WTC11 (cell line): ENCODE results near the gene RIMS4. TPM values are rescaled to one million over a fixed set of nuclear protein-coding genes. Genes with fewer than 3 reads are reported as not detected.

Source experiments
- ATAC-seq: fragments of 200-7000 bp; cut with Tn5 transposase; 2 replicates; pipeline ENCODE4 v1.10.0; 2021; ENCODE audit warnings: mild to moderate bottlenecking, moderate library complexity
- CTCF ChIA-PET: fragments of 300-600 bp; sonication (Branson Sonifier 250); formaldehyde crosslinking; loops from one replicate; lab custom pipeline; 2021; ENCODE audit warnings: antibody characterized with exemption; lab: Charles Lee
- POLR2A ChIA-PET: fragments of 350-600 bp; sonication (Branson Sonifier 250); formaldehyde crosslinking; loops from one replicate; lab custom pipeline; 2021; ENCODE audit warnings: antibody characterized with exemption; lab: Charles Lee
- DNase-seq: peaks from one replicate; pipeline ENCODE4 v3.0.0; 2021; ENCODE audit warnings: low spot score
- H3K27ac Mint-ChIP-seq: 2 replicates; pipeline ENCODE4 v1.8.0; 2021; ENCODE audit warnings: mixed read lengths
- H3K27me3 Mint-ChIP-seq: 2 replicates; pipeline ENCODE4 v1.8.0; 2021; ENCODE audit warnings: low read depth, mild to moderate bottlenecking, moderate library complexity, mixed read lengths
- H3K36me3 Mint-ChIP-seq: 2 replicates; pipeline ENCODE4 v1.8.0; 2021; ENCODE audit warnings: mixed read lengths
- H3K4me1 Mint-ChIP-seq: 2 replicates; pipeline ENCODE4 v1.8.0; 2022; ENCODE audit warnings: mixed read lengths
- H3K4me3 Mint-ChIP-seq: 2 replicates; pipeline ENCODE4 v1.8.0; 2021; ENCODE audit warnings: mild to moderate bottlenecking, moderate library complexity, mixed read lengths
- H3K9me3 Mint-ChIP-seq: 2 replicates; pipeline ENCODE4 v1.8.0; 2021; ENCODE audit warnings: mixed read lengths
- AR ChIP-seq: fragments of 250-450 bp; sonication (Bioruptor Pico); IDR thresholded peaks from 2 replicates; pipeline ENCODE4 v1.9.0; 2021; ENCODE audit warnings: mild to moderate bottlenecking
- ATF2 ChIP-seq: sonication (generic); formaldehyde crosslinking; IDR thresholded peaks from 2 replicates; pipeline ENCODE4 v1.8.1; 2022; ENCODE audit warnings: low read depth, missing genetic modification reagents, borderline replicate concordance
- ATF3 ChIP-seq: sonication (generic); formaldehyde crosslinking; conservative IDR thresholded peaks from 2 replicates; pipeline ENCODE4 v1.8.1; 2022; ENCODE audit warnings: mild to moderate bottlenecking, missing genetic modification reagents
- CBFB ChIP-seq: sonication (generic); formaldehyde crosslinking; IDR thresholded peaks from 2 replicates; pipeline ENCODE4 v1.8.1; 2022; ENCODE audit warnings: mild to moderate bottlenecking, low read depth, missing genetic modification reagents
- CREB1 ChIP-seq: sonication (generic); formaldehyde crosslinking; IDR thresholded peaks from 2 replicates; pipeline ENCODE4 v1.8.0; 2023; ENCODE audit warnings: mild to moderate bottlenecking, missing genetic modification reagents
- E2F4 ChIP-seq: sonication (generic); formaldehyde crosslinking; IDR thresholded peaks from 2 replicates; pipeline ENCODE4 v1.8.1; 2022; ENCODE audit warnings: low read depth, mild to moderate bottlenecking, moderate library complexity, missing genetic modification reagents, borderline replicate concordance
- ERG ChIP-seq: fragments of 250-450 bp; sonication (Bioruptor Pico); IDR thresholded peaks from 2 replicates; pipeline ENCODE4 v1.8.0; 2021; ENCODE audit warnings: mild to moderate bottlenecking
- FOXJ3 ChIP-seq: sonication (generic); formaldehyde crosslinking; IDR thresholded peaks from 2 replicates; pipeline ENCODE4 v1.9.0; 2021; ENCODE audit warnings: missing genetic modification reagents, mild to moderate bottlenecking, borderline replicate concordance
- GABPB1 ChIP-seq: sonication (generic); formaldehyde crosslinking; IDR thresholded peaks from 2 replicates; pipeline ENCODE4 v1.8.1; 2023; ENCODE audit warnings: mild to moderate bottlenecking, missing genetic modification reagents
- GTF2I ChIP-seq: fragments of 250-450 bp; sonication (Bioruptor Pico); conservative IDR thresholded peaks from 2 replicates; pipeline ENCODE4 v1.4.0; 2021; ENCODE audit warnings: mild to moderate bottlenecking
- IRF1 ChIP-seq: sonication (generic); formaldehyde crosslinking; IDR thresholded peaks from 2 replicates; pipeline ENCODE4 v1.8.0; 2023; ENCODE audit warnings: missing genetic modification reagents
- JAZF1 ChIP-seq: fragments of 250-450 bp; sonication (Bioruptor Pico); IDR thresholded peaks from 2 replicates; pipeline ENCODE4 v1.9.0; 2021; ENCODE audit warnings: moderate library complexity, mild to moderate bottlenecking, inconsistent platforms
- NFE2L1 ChIP-seq: sonication (generic); formaldehyde crosslinking; IDR thresholded peaks from 2 replicates; pipeline ENCODE4 v1.8.1; 2023; ENCODE audit warnings: missing genetic modification reagents
- NR1H2 ChIP-seq: sonication (generic); formaldehyde crosslinking; IDR thresholded peaks from 2 replicates; pipeline ENCODE4 v1.9.0; 2021; ENCODE audit warnings: mild to moderate bottlenecking, moderate library complexity, missing genetic modification reagents
- NR3C1 ChIP-seq: sonication (generic); formaldehyde crosslinking; conservative IDR thresholded peaks from 2 replicates; pipeline ENCODE4 v1.8.1; 2023; ENCODE audit warnings: low read depth, mild to moderate bottlenecking, missing genetic modification reagents
- SMAD4 ChIP-seq: sonication (generic); formaldehyde crosslinking; IDR thresholded peaks from 2 replicates; pipeline ENCODE4 v1.8.0; 2022; ENCODE audit warnings: mild to moderate bottlenecking, missing genetic modification reagents
- SOX15 ChIP-seq: fragments of 250-450 bp; sonication (Bioruptor Pico); IDR thresholded peaks from 2 replicates; pipeline ENCODE4 v1.9.0; 2021; ENCODE audit warnings: mild to moderate bottlenecking
- SP1 ChIP-seq: sonication (generic); formaldehyde crosslinking; conservative IDR thresholded peaks from 2 replicates; pipeline ENCODE4 v1.8.1; 2022; ENCODE audit warnings: missing genetic modification reagents
- STAT6 ChIP-seq: sonication (generic); formaldehyde crosslinking; conservative IDR thresholded peaks from 2 replicates; pipeline ENCODE4 v1.8.1; 2023; ENCODE audit warnings: mild to moderate bottlenecking, low read depth, missing genetic modification reagents, moderate library complexity
- USF2 ChIP-seq: sonication (generic); formaldehyde crosslinking; IDR thresholded peaks from 2 replicates; pipeline ENCODE4 v1.8.1; 2023; ENCODE audit warnings: mild to moderate bottlenecking, missing genetic modification reagents, moderate library complexity
- ZNF121 ChIP-seq: sonication (generic); formaldehyde crosslinking; IDR thresholded peaks from 2 replicates; pipeline ENCODE4 v1.8.0; 2023; ENCODE audit warnings: missing genetic modification reagents
- ZNF138 ChIP-seq: sonication (generic); formaldehyde crosslinking; conservative IDR thresholded peaks from 2 replicates; pipeline ENCODE4 v1.8.1; 2022; ENCODE audit warnings: mild to moderate bottlenecking, moderate library complexity, missing genetic modification reagents
- total RNA-seq: library from RNA; stranded (reverse); gene quantifications from 3 replicates; pipeline ENCODE4 v1.2.3, GENCODE V29; 2021

RIMS4 gene
- total RNA-seq, 1 experiment from 2014 or later, result 24.8 TPM

- TF ChIP-seq STAT6 (CRISPR knock-in tag) (no peak), NR3C1 (CRISPR knock-in tag) (no peak), NFE2L1 (no peak), ZNF121 (CRISPR knock-in tag) (no peak), GTF2I (no peak), IRF1 (CRISPR knock-in tag) (no peak), JAZF1 (CRISPR knock-in tag) (no peak)
- Mint-ChIP-seq H3K27ac (no peak overlapping the region), H3K9me3 (no peaks in the 10 kb centered on the region), H3K4me3 (no peak overlapping the region), H3K27me3 (peaks cover 50% of the 10 kb centered on the region), H3K36me3 (no peaks in the 10 kb centered on the region), H3K4me1 (peaks cover 25% of the 10 kb centered on the region)
- ChIA-PET CTCF (interaction anchor here (1.4 kb wide), 1 partner anchor 10 kb away, joined by 11 read pairs; no protein-coding TSS in a partner anchor), POLR2A (interaction anchor here (1.3 kb wide), 1 partner anchor 78 kb away, joined by 3 read pairs; the partner anchor contains the start of gene YWHAB)
- ATAC-seq (no peak), DNase-seq (no peak)
These were observed 3.2 kb downstream of the RIMS4 start for GRCh38 chr20:44807051-44807683.

- Mint-ChIP-seq H3K27ac (no peak overlapping the region), H3K36me3 (no peaks in the 10 kb centered on the region), H3K9me3 (no peaks in the 10 kb centered on the region), H3K4me1 (peaks cover 22% of the 10 kb centered on the region), H3K27me3 (peaks cover 39% of the 10 kb centered on the region), H3K4me3 (no peak overlapping the region)
- ChIA-PET POLR2A (interaction anchor here (1.3 kb wide), 1 partner anchor 79 kb away, joined by 3 read pairs; the partner anchor contains the start of gene YWHAB), CTCF (interaction anchor here (0.6 to 1.9 kb wide), 7 partner anchors 9 to 206 kb away, joined by 3 to 21 read pairs (median 5); no protein-coding TSS in a partner anchor)
- ATAC-seq (peak; percentile 76), DNase-seq (peak; percentile 81)
- TF ChIP-seq GABPB1 (CRISPR knock-in tag), result no peak
- no peak for TF ChIP-seq USF2 (CRISPR knock-in tag)
- no peak for TF ChIP-seq SP1 (CRISPR knock-in tag)
- TF ChIP-seq SMAD4 (CRISPR knock-in tag), result no peak
- TF ChIP-seq CREB1 (CRISPR knock-in tag), result no peak
- no peak for TF ChIP-seq CBFB (CRISPR knock-in tag)
- TF ChIP-seq SOX15 (CRISPR knock-in tag), result no peak
- no peak for TF ChIP-seq AR
- TF ChIP-seq E2F4 (CRISPR knock-in tag), result no peak
- TF ChIP-seq NR1H2 (CRISPR knock-in tag), result no peak
- no peak for TF ChIP-seq ERG
- TF ChIP-seq ZNF138 (CRISPR knock-in tag), result no peak
- no peak for TF ChIP-seq FOXJ3 (CRISPR knock-in tag)
- no peak for TF ChIP-seq ATF2 (CRISPR knock-in tag)
- TF ChIP-seq ATF3, result no peak
These were observed 4.2 kb downstream of the RIMS4 start for GRCh38 chr20:44805979-44806620.
